ENCODE results near the gene QDPR.
"Not testable (repeated sequence)": the region's sequence is repeated elsewhere in the genome, so short reads cannot be mapped to it uniquely, and the experiment has no call there.

QDPR gene

GRCh38 chr4:17489721-17490120 is 22.2 kb downstream of the QDPR start:
- no peak for DNase-seq

- DNase-seq, result no peak
Observed at GRCh38 chr4:17489123-17489522, 22.8 kb downstream of the QDPR start.

GRCh38 chr4:17482716-17483115 is 29.2 kb downstream of the QDPR start:
- no peak for DNase-seq

- no peak for DNase-seq
Observed at GRCh38 chr4:17480955-17481354, 30.9 kb downstream of the QDPR start.

- DNase-seq, result no peak
Observed at GRCh38 chr4:17480210-17480927, 31.5 kb downstream of the QDPR start.

GRCh38 chr4:17477774-17478472 is 34.0 kb downstream of the QDPR start:
- no peak for DNase-seq

- DNase-seq, result no peak
Observed at GRCh38 chr4:17476853-17477252, 35.0 kb downstream of the QDPR start.

GRCh38 chr4:17475481-17475880 is 36.4 kb downstream of the QDPR start:
- DNase-seq, result no peak

GRCh38 chr4:17469931-17470674 is 41.8 kb downstream of the QDPR start:
- DNase-seq, result no peak

GRCh38 chr4:17468619-17469221 is 43.2 kb downstream of the QDPR start:
- DNase-seq, result no peak

- DNase-seq, result no peak
Observed at GRCh38 chr4:17463606-17464005, 48.3 kb downstream of the QDPR start.

GRCh38 chr4:17450269-17450804 is 61.6 kb downstream of the QDPR start:
- no peak for DNase-seq

GRCh38 chr4:17448689-17449088 is 63.2 kb downstream of the QDPR start:
- no peak for DNase-seq

GRCh38 chr4:17447675-17448298 is 64.1 kb downstream of the QDPR start:
- DNase-seq, result no peak

- DNase-seq, result no peak
Observed at GRCh38 chr4:17447056-17447455, 64.8 kb downstream of the QDPR start.

GRCh38 chr4:17442477-17442876 is 69.4 kb downstream of the QDPR start:
- DNase-seq, result not testable (repeated sequence)

GRCh38 chr4:17437396-17437795 is 74.5 kb downstream of the QDPR start:
- no peak for DNase-seq

- no peak for DNase-seq
Observed at GRCh38 chr4:17436750-17437090, 75.2 kb downstream of the QDPR start.
